ENCODE data around the gene CFAP251.

DNA sequence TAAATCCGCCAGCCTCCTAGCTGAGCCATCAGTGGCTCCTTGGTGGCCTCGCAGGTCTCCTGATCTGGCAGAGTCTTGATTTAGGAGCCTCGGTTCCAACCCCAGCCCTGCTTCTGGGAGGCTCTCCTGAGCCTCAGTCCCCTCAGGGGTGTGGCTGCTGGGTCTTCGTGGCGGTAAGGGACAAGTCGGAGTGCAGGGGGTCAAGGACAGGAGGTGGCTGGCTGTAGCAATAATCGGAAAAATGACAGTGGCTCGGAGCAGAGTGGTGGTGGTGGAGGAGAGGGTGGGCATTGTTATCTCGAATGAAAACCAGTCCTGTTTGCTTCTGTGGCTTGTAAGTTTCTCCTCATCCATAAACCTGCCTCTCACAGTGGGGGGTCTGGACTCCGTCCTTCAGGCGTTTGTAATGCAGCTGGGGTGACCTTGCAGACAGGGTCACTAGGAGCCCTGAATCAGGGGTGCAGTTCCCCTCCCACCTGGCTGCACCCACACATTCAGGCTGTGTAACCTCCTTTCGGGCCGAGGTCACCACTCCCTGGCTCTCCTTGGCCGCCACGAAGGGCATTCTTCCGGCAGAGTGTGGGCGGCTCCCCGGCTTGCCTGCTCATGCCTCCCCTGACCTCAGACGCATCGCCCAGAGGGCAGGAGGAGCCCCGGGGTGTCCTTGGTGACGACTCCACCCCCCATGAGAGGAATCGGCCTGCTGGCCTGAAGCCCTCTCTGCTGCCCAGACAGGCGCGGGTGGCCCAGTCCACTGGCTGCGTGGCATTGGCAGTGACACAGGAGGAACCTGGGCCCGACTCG lies 111.4 kb downstream of the CFAP251 start:
- TF ChIP-seq, protein P1, sequence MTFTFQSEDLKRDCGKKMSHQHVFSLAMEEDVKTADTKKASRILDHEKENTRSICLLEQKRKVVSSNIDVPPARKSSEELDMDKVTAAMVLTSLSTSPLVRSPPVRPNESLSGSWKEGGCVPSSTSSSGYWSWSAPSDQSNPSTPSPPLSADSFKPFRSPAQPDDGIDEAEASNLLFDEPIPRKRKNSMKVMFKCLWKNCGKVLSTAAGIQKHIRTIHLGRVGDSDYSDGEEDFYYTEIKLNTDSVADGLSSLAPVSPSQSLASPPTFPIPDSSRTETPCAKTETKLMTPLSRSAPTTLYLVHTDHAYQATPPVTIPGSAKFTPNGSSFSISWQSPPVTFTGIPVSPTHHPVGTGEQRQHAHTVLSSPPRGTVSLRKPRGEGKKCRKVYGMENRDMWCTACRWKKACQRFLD (tag by site-specific recombination; IDR thresholded peaks at IDR 0.05) = no peak
- TF ChIP-seq ZNF394 (tag by site-specific recombination; IDR thresholded peaks at IDR 0.05; ENCODE audit: borderline replicate concordance) = no peak
- TF ChIP-seq, protein P2, sequence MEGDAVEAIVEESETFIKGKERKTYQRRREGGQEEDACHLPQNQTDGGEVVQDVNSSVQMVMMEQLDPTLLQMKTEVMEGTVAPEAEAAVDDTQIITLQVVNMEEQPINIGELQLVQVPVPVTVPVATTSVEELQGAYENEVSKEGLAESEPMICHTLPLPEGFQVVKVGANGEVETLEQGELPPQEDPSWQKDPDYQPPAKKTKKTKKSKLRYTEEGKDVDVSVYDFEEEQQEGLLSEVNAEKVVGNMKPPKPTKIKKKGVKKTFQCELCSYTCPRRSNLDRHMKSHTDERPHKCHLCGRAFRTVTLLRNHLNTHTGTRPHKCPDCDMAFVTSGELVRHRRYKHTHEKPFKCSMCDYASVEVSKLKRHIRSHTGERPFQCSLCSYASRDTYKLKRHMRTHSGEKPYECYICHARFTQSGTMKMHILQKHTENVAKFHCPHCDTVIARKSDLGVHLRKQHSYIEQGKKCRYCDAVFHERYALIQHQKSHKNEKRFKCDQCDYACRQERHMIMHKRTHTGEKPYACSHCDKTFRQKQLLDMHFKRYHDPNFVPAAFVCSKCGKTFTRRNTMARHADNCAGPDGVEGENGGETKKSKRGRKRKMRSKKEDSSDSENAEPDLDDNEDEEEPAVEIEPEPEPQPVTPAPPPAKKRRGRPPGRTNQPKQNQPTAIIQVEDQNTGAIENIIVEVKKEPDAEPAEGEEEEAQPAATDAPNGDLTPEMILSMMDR (tag by site-specific recombination; IDR thresholded peaks at IDR 0.05) = no peak
- TF ChIP-seq, protein P3, sequence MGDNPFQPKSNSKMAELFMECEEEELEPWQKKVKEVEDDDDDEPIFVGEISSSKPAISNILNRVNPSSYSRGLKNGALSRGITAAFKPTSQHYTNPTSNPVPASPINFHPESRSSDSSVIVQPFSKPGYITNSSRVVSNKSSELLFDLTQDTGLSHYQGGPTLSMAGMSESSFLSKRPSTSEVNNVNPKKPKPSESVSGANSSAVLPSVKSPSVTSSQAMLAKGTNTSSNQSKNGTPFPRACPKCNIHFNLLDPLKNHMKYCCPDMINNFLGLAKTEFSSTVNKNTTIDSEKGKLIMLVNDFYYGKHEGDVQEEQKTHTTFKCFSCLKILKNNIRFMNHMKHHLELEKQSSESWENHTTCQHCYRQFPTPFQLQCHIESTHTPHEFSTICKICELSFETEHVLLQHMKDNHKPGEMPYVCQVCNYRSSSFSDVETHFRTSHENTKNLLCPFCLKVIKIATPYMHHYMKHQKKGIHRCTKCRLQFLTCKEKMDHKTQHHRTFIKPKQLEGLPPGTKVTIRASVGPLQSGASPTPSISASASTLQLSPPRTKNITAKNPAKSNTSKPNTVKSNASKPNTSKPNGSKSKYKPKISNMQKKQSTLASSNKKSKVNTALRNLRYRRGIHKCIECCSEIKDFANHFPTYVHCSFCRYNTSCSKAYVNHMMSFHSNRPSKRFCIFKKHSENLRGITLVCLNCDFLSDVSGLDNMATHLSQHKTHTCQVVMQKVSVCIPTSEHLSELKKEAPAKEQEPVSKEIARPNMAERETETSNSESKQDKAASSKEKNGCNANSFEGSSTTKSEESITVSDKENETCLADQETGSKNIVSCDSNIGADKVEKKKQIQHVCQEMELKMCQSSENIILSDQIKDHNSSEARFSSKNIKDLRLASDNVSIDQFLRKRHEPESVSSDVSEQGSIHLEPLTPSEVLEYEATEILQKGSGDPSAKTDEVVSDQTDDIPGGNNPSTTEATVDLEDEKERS (tag by site-specific recombination; IDR thresholded peaks at IDR 0.05) = no peak
- no peak for TF ChIP-seq KLF16 (tag by site-specific recombination; IDR thresholded peaks at IDR 0.05)
- no peak for TF ChIP-seq ZNF155 (tag by site-specific recombination; IDR thresholded peaks at IDR 0.05)
- no peak for TF ChIP-seq ZNF248 (tag by site-specific recombination; IDR thresholded peaks at IDR 0.05)
- no peak for TF ChIP-seq OSR2 (tag by site-specific recombination; IDR thresholded peaks at IDR 0.05)
- TF ChIP-seq, protein P4, sequence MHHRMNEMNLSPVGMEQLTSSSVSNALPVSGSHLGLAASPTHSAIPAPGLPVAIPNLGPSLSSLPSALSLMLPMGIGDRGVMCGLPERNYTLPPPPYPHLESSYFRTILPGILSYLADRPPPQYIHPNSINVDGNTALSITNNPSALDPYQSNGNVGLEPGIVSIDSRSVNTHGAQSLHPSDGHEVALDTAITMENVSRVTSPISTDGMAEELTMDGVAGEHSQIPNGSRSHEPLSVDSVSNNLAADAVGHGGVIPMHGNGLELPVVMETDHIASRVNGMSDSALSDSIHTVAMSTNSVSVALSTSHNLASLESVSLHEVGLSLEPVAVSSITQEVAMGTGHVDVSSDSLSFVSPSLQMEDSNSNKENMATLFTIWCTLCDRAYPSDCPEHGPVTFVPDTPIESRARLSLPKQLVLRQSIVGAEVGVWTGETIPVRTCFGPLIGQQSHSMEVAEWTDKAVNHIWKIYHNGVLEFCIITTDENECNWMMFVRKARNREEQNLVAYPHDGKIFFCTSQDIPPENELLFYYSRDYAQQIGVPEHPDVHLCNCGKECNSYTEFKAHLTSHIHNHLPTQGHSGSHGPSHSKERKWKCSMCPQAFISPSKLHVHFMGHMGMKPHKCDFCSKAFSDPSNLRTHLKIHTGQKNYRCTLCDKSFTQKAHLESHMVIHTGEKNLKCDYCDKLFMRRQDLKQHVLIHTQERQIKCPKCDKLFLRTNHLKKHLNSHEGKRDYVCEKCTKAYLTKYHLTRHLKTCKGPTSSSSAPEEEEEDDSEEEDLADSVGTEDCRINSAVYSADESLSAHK (tag by site-specific recombination; IDR thresholded peaks at IDR 0.05) = no peak
- TF ChIP-seq ZNF837 (tag by site-specific recombination; IDR thresholded peaks at IDR 0.05) = no peak
- TF ChIP-seq, protein P5, sequence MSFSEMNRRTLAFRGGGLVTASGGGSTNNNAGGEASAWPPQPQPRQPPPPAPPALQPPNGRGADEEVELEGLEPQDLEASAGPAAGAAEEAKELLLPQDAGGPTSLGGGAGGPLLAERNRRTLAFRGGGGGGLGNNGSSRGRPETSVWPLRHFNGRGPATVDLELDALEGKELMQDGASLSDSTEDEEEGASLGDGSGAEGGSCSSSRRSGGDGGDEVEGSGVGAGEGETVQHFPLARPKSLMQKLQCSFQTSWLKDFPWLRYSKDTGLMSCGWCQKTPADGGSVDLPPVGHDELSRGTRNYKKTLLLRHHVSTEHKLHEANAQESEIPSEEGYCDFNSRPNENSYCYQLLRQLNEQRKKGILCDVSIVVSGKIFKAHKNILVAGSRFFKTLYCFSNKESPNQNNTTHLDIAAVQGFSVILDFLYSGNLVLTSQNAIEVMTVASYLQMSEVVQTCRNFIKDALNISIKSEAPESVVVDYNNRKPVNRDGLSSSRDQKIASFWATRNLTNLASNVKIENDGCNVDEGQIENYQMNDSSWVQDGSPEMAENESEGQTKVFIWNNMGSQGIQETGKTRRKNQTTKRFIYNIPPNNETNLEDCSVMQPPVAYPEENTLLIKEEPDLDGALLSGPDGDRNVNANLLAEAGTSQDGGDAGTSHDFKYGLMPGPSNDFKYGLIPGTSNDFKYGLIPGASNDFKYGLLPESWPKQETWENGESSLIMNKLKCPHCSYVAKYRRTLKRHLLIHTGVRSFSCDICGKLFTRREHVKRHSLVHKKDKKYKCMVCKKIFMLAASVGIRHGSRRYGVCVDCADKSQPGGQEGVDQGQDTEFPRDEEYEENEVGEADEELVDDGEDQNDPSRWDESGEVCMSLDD (tag by site-specific recombination; IDR thresholded peaks at IDR 0.05) = no peak
